Measurements from ENCODE around the gene ST3GAL3.
"Not testable (repeated sequence)": the region's sequence is repeated elsewhere in the genome, so short reads cannot be mapped to it uniquely, and the experiment has no call there.

ST3GAL3 gene

GRCh38 chr1:43757343-43758053 is 50.2 kb downstream of the ST3GAL3 start:
- DNase-seq (ENCODE audit: low read depth in 2 of 2) = no peak

GRCh38 chr1:43760745-43761317 is 53.5 kb downstream of the ST3GAL3 start:
- DNase-seq (ENCODE audit: low read depth in 2 of 2) = no peak

- DNase-seq (ENCODE audit: low read depth in 2 of 2) = peak in 1 of 2 experiments; percentile 27
These were observed 56.2 kb downstream of the ST3GAL3 start for GRCh38 chr1:43763497-43763973.

- no peak for DNase-seq (ENCODE audit: low read depth in 2 of 2)
These were observed 57.2 kb downstream of the ST3GAL3 start for GRCh38 chr1:43764581-43764980.

- DNase-seq (ENCODE audit: low read depth in 2 of 2) = no peak
These were observed 58.9 kb downstream of the ST3GAL3 start for GRCh38 chr1:43766086-43766784.

GRCh38 chr1:43766818-43767525 is 59.6 kb downstream of the ST3GAL3 start:
- no peak for DNase-seq (ENCODE audit: low read depth in 2 of 2)

- DNase-seq (ENCODE audit: low read depth in 2 of 2) = no peak
These were observed 60.8 kb downstream of the ST3GAL3 start for GRCh38 chr1:43768168-43768567.

GRCh38 chr1:43769350-43769908 is 62.1 kb downstream of the ST3GAL3 start:
- no peak for DNase-seq (ENCODE audit: low read depth in 2 of 2)

GRCh38 chr1:43770111-43770510 is 62.8 kb downstream of the ST3GAL3 start:
- no peak for DNase-seq (ENCODE audit: low read depth in 2 of 2)

- no peak for DNase-seq (ENCODE audit: low read depth in 2 of 2)
These were observed 65.6 kb downstream of the ST3GAL3 start for GRCh38 chr1:43772978-43773377.

- no peak for DNase-seq (ENCODE audit: low read depth in 2 of 2)
These were observed 66.5 kb downstream of the ST3GAL3 start for GRCh38 chr1:43773821-43774220.

- DNase-seq (ENCODE audit: low read depth in 2 of 2) = no peak
These were observed 67.0 kb downstream of the ST3GAL3 start for GRCh38 chr1:43774359-43774758.

GRCh38 chr1:43776043-43776761 is 68.9 kb downstream of the ST3GAL3 start:
- DNase-seq (ENCODE audit: low read depth in 2 of 2) = no peak

- DNase-seq (ENCODE audit: low read depth in 2 of 2) = not testable (repeated sequence)
These were observed 70.6 kb downstream of the ST3GAL3 start for GRCh38 chr1:43777916-43778315.

GRCh38 chr1:43779266-43779665 is 71.9 kb downstream of the ST3GAL3 start:
- DNase-seq (ENCODE audit: low read depth in 2 of 2) = no peak

GRCh38 chr1:43779805-43780403 is 72.6 kb downstream of the ST3GAL3 start:
- DNase-seq (ENCODE audit: low read depth in 2 of 2) = no peak

GRCh38 chr1:43781574-43781973 is 74.2 kb downstream of the ST3GAL3 start:
- DNase-seq (ENCODE audit: low read depth in 2 of 2) = no peak

GRCh38 chr1:43783096-43783670 is 75.8 kb downstream of the ST3GAL3 start:
- DNase-seq (ENCODE audit: low read depth in 2 of 2) = no peak

- no peak for DNase-seq (ENCODE audit: low read depth in 2 of 2)
These were observed 76.4 kb downstream of the ST3GAL3 start for GRCh38 chr1:43783671-43784205.
